Fibroblast of lung (primary cell): ENCODE measurements around the gene PDP2. TPM values are rescaled to one million over a fixed set of nuclear protein-coding genes. Genes with fewer than 3 reads are reported as not detected.

Experiments
- DNase-seq, 2 donors: peaks; one replicate each; pipeline versions ENCODE4 v3.0.0 to v3.0.0-alpha.2; 2010; ENCODE audit warnings: low read depth in 2 of 2
- H2AFZ ChIP-seq: 2 replicates; pipeline ENCODE4 v1.5.1; 2012; ENCODE audit warnings: low read length, control low read depth, inconsistent platforms
- H3K27ac ChIP-seq: 2 replicates; pipeline ENCODE4 v1.5.1; 2011; ENCODE audit warnings: low read length, control low read depth; ENCODE audit not compliant: insufficient read depth
- H3K27me3 ChIP-seq: 2 replicates; pipeline ENCODE4 v1.5.1; 2011; ENCODE audit warnings: mild to moderate bottlenecking, low read length; ENCODE audit not compliant: control insufficient read depth, insufficient read depth
- H3K36me3 ChIP-seq: 2 replicates; pipeline ENCODE4 v1.5.1; 2011; ENCODE audit warnings: low read length; ENCODE audit not compliant: control insufficient read depth, insufficient read depth
- H3K4me1 ChIP-seq: 2 replicates; pipeline ENCODE4 v1.5.1; 2011; ENCODE audit warnings: low read length; ENCODE audit not compliant: control insufficient read depth, insufficient read depth; ENCODE audit errors: extremely low read depth
- H3K4me2 ChIP-seq: 2 replicates; pipeline ENCODE4 v1.5.1; 2011; ENCODE audit warnings: low read length, control low read depth; ENCODE audit not compliant: insufficient read depth; ENCODE audit errors: extremely low read depth
- H3K4me3 ChIP-seq, 4 experiments: fragments of 200-600 bp in 1 of 4; sonication (generic) in 1 of 4; replicated peaks in 1 of 4; 2 replicates each; pipeline ENCODE4 v1.5.1; 2011 to 2016; ENCODE audit warnings: low read length in 4 of 4, low read depth in 3 of 4, mild to moderate bottlenecking in 3 of 4, control low read depth in 2 of 4, inconsistent platforms in 1 of 4, mixed read lengths in 1 of 4; ENCODE audit not compliant: insufficient read depth in 1 of 4; ENCODE audit errors: control extremely low read depth in 1 of 4
- H3K79me2 ChIP-seq: 2 replicates; pipeline ENCODE4 v1.5.1; 2012; ENCODE audit warnings: mild to moderate bottlenecking, low read length, inconsistent platforms; ENCODE audit not compliant: control insufficient read depth, insufficient read depth
- H3K9ac ChIP-seq: 2 replicates; pipeline ENCODE4 v1.5.1; 2011; ENCODE audit warnings: mild to moderate bottlenecking, low read length, control low read depth; ENCODE audit not compliant: insufficient read depth
- H3K9me3 ChIP-seq: 2 replicates; pipeline ENCODE4 v1.5.1; 2012; ENCODE audit warnings: low read depth, low read length; ENCODE audit not compliant: control insufficient read depth, insufficient read depth
- H4K20me1 ChIP-seq: 2 replicates; pipeline ENCODE4 v1.5.1; 2011; ENCODE audit warnings: low read length; ENCODE audit not compliant: control insufficient read depth, insufficient read depth; ENCODE audit errors: extremely low read depth
- EZH2 ChIP-seq: IDR thresholded peaks from 2 replicates; pipeline ENCODE4 v1.5.1; 2012; ENCODE audit warnings: low read length, control low read depth, mild to moderate bottlenecking; ENCODE audit errors: missing control alignments
- polyA plus RNA-seq, 2 donors: library from polyadenylated mRNA; depleted of rRNA in 1 of 2; stranded (reverse) in 1 of 2; unstranded in 1 of 2; fragments of >200 nt; gene quantifications; 2 replicates each; pipeline ENCODE4 v1.2.1, GENCODE V29; 2011 to 2012; ENCODE audit warnings: missing spikeins in 1 of 2
- total RNA-seq: library from RNA; depleted of rRNA; stranded (reverse); fragments of >200 nt; gene quantifications from 2 replicates; pipeline ENCODE4 v1.2.1, GENCODE V29; 2014
- TF ChIP-seq, protein P1 (sequence below), 2 donors: IDR thresholded peaks in 1 of 2; conservative IDR thresholded peaks in 1 of 2; 1 replicate in 1 of 2; 2 replicates in 1 of 2; pipeline ENCODE4 v1.5.1; 2011 to 2012; ENCODE audit warnings: low read length in 2 of 2, control low read depth in 1 of 2, inconsistent platforms in 1 of 2, low read depth in 1 of 2, mild to moderate bottlenecking in 1 of 2

Gene PDP2
- total and polyA plus RNA-seq, 2 donors (not counting 1 experiment from before 2014, with no cell fraction given), result 10.9 to 11.6 TPM

DNA sequence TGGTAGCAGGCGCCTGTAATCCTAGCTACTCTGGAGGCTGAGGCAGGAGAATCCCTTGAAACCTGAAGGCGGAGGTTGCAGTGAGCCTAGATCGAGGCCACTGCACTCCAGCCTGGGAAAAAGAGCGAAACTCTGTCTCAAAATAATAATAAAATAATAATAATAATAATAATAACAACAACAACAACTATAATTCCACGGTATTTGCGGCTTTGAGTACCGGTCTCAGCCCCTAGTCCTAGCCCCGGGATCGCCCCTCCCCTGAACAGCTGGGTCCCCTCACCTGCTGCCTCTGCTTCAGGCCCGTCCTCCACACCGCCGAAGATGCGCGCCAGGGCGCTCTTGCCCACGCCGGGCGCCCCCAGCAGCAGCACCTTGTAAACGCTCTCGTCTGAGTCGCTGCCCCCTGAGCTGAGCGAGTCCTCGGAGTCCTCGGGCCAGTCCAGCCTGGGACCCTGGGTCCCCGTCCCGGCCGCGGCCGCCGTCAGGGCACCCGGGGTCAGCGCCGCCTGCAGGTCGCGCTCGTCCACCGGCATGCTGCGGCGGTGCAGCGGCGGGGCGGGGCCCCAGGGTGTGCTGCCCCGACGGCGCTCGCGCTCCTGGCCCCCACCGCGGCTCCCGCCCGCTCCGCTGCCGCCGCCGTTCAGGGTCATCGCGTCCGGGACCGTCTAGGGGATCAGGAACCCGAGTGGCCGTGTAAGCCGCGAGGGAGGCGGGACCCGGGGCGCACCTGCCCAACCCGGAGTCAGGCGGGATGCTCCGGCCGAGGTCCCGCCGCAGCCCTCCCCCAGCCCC lies 44.4 kb downstream of the PDP2 start:
- no peaks in the 10 kb centered on the region for H3K9me3 ChIP-seq
- H4K20me1 ChIP-seq, result no peaks in the 10 kb centered on the region
- peaks cover 36% of the 10 kb centered on the region for H3K4me1 ChIP-seq
- H3K36me3 ChIP-seq, result peaks cover 3% of the 10 kb centered on the region
- no peak for DNase-seq
- H3K27ac ChIP-seq, result peak overlapping the region; percentile 36
- peak overlapping the region; percentile 83 for H3K4me2 ChIP-seq
- H3K27me3 ChIP-seq, result peaks cover 2% of the 10 kb centered on the region
- H2AFZ ChIP-seq, result no peak overlapping the region
- no peaks in the 10 kb centered on the region for H3K79me2 ChIP-seq
- H3K4me3 ChIP-seq, result peak overlapping the region in 3 of 4 experiments; percentile 46 to 67 (median 50)
- H3K9ac ChIP-seq, result peak overlapping the region; percentile 57
- TF ChIP-seq EZH2, result no peak
- TF ChIP-seq, protein P1, sequence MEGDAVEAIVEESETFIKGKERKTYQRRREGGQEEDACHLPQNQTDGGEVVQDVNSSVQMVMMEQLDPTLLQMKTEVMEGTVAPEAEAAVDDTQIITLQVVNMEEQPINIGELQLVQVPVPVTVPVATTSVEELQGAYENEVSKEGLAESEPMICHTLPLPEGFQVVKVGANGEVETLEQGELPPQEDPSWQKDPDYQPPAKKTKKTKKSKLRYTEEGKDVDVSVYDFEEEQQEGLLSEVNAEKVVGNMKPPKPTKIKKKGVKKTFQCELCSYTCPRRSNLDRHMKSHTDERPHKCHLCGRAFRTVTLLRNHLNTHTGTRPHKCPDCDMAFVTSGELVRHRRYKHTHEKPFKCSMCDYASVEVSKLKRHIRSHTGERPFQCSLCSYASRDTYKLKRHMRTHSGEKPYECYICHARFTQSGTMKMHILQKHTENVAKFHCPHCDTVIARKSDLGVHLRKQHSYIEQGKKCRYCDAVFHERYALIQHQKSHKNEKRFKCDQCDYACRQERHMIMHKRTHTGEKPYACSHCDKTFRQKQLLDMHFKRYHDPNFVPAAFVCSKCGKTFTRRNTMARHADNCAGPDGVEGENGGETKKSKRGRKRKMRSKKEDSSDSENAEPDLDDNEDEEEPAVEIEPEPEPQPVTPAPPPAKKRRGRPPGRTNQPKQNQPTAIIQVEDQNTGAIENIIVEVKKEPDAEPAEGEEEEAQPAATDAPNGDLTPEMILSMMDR (conservative IDR thresholded peaks at IDR 0.05 in 1 of 2, IDR thresholded peaks at IDR 0.05 in 1 of 2; ENCODE audit: low read depth in 1 of 2, low read length in 2 of 2), result peak in 1 of 2 donors; percentile 33

- TF ChIP-seq EZH2, result no peak
- TF ChIP-seq, protein P1 (conservative IDR thresholded peaks at IDR 0.05 in 1 of 2, IDR thresholded peaks at IDR 0.05 in 1 of 2; ENCODE audit: low read depth in 1 of 2, low read length in 2 of 2), result no peak
- Histone ChIP-seq H3K4me3 (peak within 1 kb of the TSS in 3 of 4 experiments; percentile 46 to 67 (median 50)), H3K4me2 (peak within 1 kb of the TSS; percentile 83), H2AFZ (no peak within 1 kb of the TSS), H3K79me2 (no peaks in the 10 kb centered on the region), H3K9me3 (no peaks in the 10 kb centered on the region), H3K4me1 (peaks cover 36% of the 10 kb centered on the region), H3K9ac (peak within 1 kb of the TSS; percentile 57), H3K36me3 (peaks cover 3% of the 10 kb centered on the region), H3K27ac (peak within 1 kb of the TSS; percentile 78), H4K20me1 (no peaks in the 10 kb centered on the region), H3K27me3 (peaks cover 2% of the 10 kb centered on the region)
- peak; percentile 22 to 29 for DNase-seq
Measured at GRCh38 chr16:66925322-66925840, 45.1 kb downstream of the PDP2 start, which contains the start of gene RRAD. Gene RRAD (minus strand): TSS chr16:66925535. CDS start chr16:66925179, 356 bp downstream.

- peak overlapping the region; percentile 78 for H3K27ac ChIP-seq
- H3K4me2 ChIP-seq, result peak overlapping the region; percentile 23
- TF ChIP-seq, protein P1 (conservative IDR thresholded peaks at IDR 0.05 in 1 of 2, IDR thresholded peaks at IDR 0.05 in 1 of 2; ENCODE audit: low read depth in 1 of 2, low read length in 2 of 2), result no peak
- TF ChIP-seq EZH2, result no peak
- H2AFZ ChIP-seq, result no peak overlapping the region
- H3K79me2 ChIP-seq, result no peaks in the 10 kb centered on the region
- no peaks in the 10 kb centered on the region for H4K20me1 ChIP-seq
- no peak overlapping the region for H3K4me3 ChIP-seq
- peaks cover 3% of the 10 kb centered on the region for H3K36me3 ChIP-seq
- peaks cover 36% of the 10 kb centered on the region for H3K4me1 ChIP-seq
- no peak overlapping the region for H3K9ac ChIP-seq
- no peak for DNase-seq
- H3K9me3 ChIP-seq, result no peaks in the 10 kb centered on the region
- peaks cover 2% of the 10 kb centered on the region for H3K27me3 ChIP-seq
Measured at GRCh38 chr16:66926171-66926947, 46.0 kb downstream of the PDP2 start.
